ENCODE measurements around the gene CTDSPL.

The CTDSPL gene

DNA sequence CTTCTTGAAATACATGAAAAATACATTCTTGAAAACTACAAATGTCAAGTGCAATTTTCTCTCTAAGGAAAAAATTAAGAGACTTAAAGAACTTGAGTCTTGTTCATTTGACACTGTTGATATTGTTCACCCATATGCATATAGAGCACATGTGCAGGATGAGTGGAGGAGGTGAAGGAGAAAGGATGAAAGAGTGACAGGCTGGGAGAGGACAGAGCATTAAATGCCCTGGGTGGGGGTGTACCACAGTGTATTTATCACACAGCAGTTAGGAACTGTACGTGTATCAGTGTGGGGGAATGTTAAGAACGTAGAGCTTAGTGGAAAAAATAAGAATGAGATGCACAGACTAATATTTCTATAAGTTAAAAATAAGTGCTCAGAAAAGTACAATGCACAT is 45.7 kb downstream of the CTDSPL start:
- Mint-ChIP-seq H3K9me3 (no peaks in the 10 kb centered on the region), H3K4me1 (peaks cover 34% of the 10 kb centered on the region), H3K27me3 (peaks cover 7% of the 10 kb centered on the region), H3K27ac (no peak overlapping the region), H3K36me3 (ENCODE audit: low read depth) (no peaks in the 10 kb centered on the region), H3K4me3 (peak overlapping the region; percentile 3)
- ATAC-seq (no peak), DNase-seq (no peak)

DNA sequence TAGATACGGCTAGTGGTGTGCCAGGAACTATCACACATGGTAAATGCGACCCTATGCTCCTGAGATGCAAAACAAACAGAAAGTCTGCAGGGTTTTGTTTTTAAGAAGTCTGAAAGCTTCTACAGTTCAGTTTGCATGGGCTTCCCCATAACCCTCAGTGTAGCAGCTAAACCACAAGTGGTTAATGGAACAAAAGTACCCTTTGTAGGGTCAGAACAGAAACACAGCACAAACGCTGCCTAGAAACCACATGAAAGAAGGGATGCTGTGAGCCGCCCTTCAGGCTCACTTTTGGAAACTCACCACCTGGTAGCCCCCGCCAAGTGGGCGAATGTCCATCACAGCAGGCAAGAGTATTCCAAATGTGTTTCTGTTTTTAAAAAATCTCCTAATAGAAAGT is 46.2 kb downstream of the CTDSPL start:
- DNase-seq (peak; percentile 22), ATAC-seq (peak; percentile 88)
- H3K4me3 Mint-ChIP-seq = no peak overlapping the region
- no peaks in the 10 kb centered on the region for H3K36me3 Mint-ChIP-seq (ENCODE audit: low read depth)
- H3K9me3 Mint-ChIP-seq = no peaks in the 10 kb centered on the region
- no peak overlapping the region for H3K27ac Mint-ChIP-seq
- peaks cover 5% of the 10 kb centered on the region for H3K27me3 Mint-ChIP-seq
- peaks cover 30% of the 10 kb centered on the region for H3K4me1 Mint-ChIP-seq

DNA sequence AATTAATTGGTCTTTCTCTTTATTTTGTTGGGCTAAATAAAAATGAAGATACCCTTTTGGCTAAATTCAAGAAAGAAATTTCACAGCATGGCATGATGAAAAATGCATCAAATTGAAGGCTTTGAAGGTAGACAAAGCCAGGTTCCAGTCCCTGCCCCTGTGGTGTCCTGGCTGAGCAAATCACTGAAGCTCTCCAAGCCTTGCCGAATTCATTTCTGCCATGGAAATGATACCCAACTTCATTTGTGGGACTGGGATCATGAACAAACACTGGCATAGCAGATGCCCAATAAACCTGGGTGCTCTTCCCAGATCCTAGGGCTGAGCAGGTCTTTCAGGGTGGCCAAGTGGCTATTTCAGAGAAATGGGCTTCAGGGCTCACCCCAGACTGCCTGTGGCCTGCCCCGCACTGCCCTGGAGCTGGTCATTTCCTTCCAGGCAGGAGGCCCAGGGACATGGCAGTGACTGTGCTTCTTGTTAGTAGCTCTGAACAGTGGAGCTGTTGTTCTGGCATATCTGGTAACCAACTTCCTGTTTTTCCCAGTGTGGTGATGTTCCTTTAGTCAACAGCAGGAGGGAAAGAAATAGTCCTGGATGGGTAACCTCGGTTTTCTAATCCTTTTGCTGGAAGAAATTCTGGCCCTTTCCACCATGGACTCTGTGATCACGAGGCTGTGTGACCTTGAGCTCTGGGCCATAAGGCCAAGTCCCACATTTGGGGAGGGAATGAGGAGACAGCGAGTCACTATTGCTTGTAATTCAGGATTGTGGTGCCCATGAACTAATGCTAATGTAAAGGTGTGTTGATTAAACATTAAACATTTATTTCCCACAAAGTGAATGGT is 47.6 kb downstream of the CTDSPL start:
- no peak for ATAC-seq

DNA sequence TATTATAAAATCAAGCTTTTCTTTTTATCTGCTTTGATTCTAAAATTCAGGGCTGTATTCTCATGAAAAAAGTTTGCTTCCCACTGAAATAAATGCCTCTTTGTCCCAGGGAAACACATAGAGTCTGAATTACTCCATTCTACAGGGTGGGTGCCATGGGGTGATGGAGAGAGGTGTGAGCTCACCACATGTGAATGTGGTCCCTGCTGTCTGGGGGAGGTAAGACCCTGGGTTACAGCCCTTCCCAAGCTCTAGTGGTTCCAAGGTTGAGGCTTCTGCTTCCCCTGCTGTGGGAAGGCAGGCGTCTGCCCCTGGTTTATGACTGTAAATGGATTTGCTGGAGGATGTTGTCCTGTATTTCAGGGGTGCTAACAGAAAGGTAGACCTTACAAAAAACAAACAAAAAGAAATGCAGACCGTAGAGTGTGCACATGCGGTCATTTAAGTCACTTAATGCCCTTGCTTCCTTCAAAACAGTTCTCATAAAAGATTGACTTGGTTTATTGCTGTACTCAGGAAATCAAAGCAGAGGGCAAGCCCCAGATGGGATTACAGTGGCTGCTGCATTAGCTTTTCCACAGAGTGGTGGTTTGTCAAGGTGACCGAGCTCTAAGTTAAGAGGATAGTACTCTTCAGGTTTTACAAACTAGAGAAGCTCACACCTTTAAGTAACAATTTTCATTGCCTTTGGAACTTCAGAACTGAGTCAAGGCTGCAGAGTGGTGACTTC is 49.2 kb downstream of the CTDSPL start:
- H3K4me1 Mint-ChIP-seq = peaks cover 27% of the 10 kb centered on the region
- peaks cover 1% of the 10 kb centered on the region for H3K36me3 Mint-ChIP-seq (ENCODE audit: low read depth)
- ATAC-seq (no peak), DNase-seq (no peak)
- H3K27ac Mint-ChIP-seq = no peak overlapping the region
- no peaks in the 10 kb centered on the region for H3K27me3 Mint-ChIP-seq
- no peak overlapping the region for H3K4me3 Mint-ChIP-seq
- H3K9me3 Mint-ChIP-seq = no peaks in the 10 kb centered on the region

More for the DNA sequence above, 47.6 kb downstream of the CTDSPL start:
- no peaks in the 10 kb centered on the region for H3K9me3 Mint-ChIP-seq
- peaks cover 3% of the 10 kb centered on the region for H3K27me3 Mint-ChIP-seq
- H3K4me1 Mint-ChIP-seq = peaks cover 30% of the 10 kb centered on the region
- no peaks in the 10 kb centered on the region for H3K36me3 Mint-ChIP-seq (ENCODE audit: low read depth)
- H3K27ac Mint-ChIP-seq = no peak overlapping the region
- DNase-seq = no peak
- no peak overlapping the region for H3K4me3 Mint-ChIP-seq

DNA sequence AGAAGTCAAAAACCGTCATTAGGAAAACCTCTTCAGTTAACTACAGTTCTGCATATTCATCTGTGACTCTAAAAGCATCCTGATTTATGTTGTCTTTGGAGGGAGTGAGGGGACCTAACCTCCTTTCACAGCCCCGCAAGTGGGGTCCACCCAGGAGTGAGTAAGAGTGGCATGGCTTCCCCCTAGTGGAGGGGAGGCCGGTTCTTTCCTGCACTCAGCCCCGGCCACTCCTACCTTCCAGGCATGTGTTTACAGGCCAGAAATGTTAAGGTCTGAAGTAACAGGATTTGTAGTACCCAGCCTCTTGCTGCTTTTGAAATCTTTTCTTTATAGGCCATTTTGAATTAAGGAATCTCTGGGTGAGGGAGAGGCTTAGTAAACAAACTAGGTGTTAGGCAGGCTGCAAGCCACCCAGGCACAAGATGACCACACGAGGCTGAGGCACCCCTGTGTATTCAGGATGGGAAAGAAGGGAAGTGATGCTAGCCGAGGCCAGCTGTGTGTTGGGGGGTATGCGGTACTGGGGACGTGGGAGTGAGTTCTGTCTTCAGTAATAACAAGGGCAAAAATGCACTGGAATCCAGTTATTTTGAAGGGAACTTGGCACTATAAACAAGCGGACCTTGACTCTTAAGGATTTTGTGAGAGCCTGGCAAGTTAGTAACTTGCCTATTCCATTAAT is 50.5 kb downstream of the CTDSPL start:
- Mint-ChIP-seq H3K36me3 (ENCODE audit: low read depth) (peaks cover 1% of the 10 kb centered on the region), H3K9me3 (no peaks in the 10 kb centered on the region), H3K27me3 (no peaks in the 10 kb centered on the region), H3K4me3 (no peak overlapping the region), H3K27ac (no peak overlapping the region), H3K4me1 (peaks cover 13% of the 10 kb centered on the region)
- DNase-seq (no peak), ATAC-seq (no peak)

DNA sequence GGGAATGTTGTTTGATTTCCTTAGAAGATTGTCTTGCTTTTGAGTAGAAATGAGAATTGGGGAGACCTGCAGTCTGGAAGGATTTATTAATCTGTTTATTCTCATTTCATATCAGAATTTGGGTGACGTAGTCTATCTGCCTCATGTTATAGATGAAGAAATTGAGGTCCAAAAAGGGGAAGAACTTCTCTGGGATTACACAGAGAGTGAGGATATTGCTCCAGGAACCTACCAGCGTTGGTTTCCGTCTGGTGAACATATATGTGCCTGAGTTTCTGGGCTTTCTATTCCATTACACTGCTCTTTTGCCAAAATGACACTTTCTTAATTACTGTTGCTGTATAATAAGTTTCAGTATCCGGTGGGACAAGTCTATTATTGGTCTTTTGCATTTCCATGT is 51.8 kb downstream of the CTDSPL start:
- H3K9me3 Mint-ChIP-seq = no peaks in the 10 kb centered on the region
- no peak overlapping the region for H3K27ac Mint-ChIP-seq
- no peaks in the 10 kb centered on the region for H3K4me1 Mint-ChIP-seq
- ATAC-seq (no peak), DNase-seq (no peak)
- H3K36me3 Mint-ChIP-seq (ENCODE audit: low read depth) = peaks cover 1% of the 10 kb centered on the region
- no peaks in the 10 kb centered on the region for H3K27me3 Mint-ChIP-seq
- no peak overlapping the region for H3K4me3 Mint-ChIP-seq

DNA sequence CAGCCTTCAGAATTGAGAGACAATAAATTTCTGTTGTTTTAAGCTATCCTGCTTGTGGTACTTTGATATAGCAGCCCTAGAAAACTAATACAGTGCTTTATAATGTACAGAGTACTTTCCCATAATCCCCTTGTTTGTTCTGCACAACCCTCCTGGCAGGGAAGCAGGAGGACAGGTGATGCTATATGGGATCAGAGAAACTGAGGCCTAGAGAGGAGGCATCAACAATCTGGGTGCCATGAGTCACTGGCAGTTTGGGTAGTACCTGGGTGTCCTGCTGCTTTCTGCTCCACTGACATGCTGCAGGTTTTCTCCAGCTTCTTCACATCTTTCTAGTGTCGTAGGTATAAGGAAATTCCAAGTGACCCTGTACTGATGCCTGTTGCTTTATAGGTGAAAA is 55.0 kb downstream of the CTDSPL start:
- Mint-ChIP-seq H3K9me3 (no peaks in the 10 kb centered on the region), H3K4me1 (no peaks in the 10 kb centered on the region), H3K27me3 (no peaks in the 10 kb centered on the region), H3K4me3 (no peak overlapping the region), H3K27ac (no peak overlapping the region), H3K36me3 (ENCODE audit: low read depth) (peaks cover 1% of the 10 kb centered on the region)
- no peak for DNase-seq
- no peak for ATAC-seq

DNA sequence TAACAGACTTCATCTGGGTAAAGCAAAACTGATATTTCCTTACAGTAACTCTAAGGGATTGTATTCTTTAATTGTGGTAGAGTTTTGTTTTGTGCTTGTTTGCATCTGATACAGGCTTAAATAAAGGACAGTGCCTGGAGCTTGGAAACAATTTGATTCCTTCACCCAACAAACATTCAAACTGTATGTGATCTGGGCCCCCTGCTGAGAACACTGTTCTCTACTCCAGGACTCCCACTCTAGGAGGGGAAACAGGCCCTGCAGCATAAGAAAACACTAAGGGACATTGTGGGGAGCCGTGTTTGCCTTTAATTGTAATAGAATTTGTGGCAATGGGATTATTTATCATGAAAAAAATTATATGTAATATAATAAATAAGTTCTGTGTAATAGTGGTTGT is 56.9 kb downstream of the CTDSPL start:
- peaks cover 1% of the 10 kb centered on the region for H3K36me3 Mint-ChIP-seq (ENCODE audit: low read depth)
- no peaks in the 10 kb centered on the region for H3K9me3 Mint-ChIP-seq
- H3K4me1 Mint-ChIP-seq = no peaks in the 10 kb centered on the region
- H3K4me3 Mint-ChIP-seq = no peak overlapping the region
- no peak overlapping the region for H3K27ac Mint-ChIP-seq
- DNase-seq (no peak), ATAC-seq (no peak)
- no peaks in the 10 kb centered on the region for H3K27me3 Mint-ChIP-seq

DNA sequence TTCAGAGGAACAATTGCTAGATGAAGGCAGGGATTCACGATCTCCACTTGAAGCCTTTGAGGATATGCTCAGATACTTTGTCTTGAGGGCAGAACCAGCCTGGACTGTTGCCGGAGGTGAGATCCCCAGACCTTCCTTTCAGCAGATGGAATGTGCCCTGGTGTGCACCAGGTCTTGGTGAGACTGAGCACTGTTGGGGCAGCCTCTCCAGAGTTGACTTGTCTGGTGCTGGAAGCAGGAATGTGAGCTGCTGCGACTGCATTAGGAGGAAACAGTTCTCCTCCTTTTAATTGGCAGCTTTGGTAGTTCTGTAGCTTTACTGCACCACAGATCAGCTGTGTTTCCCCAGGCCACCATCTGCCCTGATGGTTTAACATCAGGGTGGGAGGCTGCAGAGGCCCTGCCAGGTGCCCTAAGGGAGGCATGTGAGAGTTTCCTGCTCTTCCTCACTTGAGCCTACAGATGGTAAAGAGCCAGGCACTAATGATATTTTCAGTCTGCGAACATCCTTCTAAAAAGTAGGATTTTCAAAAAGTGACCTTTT is 58.5 kb downstream of the CTDSPL start:
- H3K36me3 Mint-ChIP-seq (ENCODE audit: low read depth) = no peaks in the 10 kb centered on the region
- no peak overlapping the region for H3K4me3 Mint-ChIP-seq
- DNase-seq = no peak
- no peak overlapping the region for H3K27ac Mint-ChIP-seq
- no peak for ATAC-seq
- no peaks in the 10 kb centered on the region for H3K9me3 Mint-ChIP-seq
- no peaks in the 10 kb centered on the region for H3K27me3 Mint-ChIP-seq
- no peaks in the 10 kb centered on the region for H3K4me1 Mint-ChIP-seq

DNA sequence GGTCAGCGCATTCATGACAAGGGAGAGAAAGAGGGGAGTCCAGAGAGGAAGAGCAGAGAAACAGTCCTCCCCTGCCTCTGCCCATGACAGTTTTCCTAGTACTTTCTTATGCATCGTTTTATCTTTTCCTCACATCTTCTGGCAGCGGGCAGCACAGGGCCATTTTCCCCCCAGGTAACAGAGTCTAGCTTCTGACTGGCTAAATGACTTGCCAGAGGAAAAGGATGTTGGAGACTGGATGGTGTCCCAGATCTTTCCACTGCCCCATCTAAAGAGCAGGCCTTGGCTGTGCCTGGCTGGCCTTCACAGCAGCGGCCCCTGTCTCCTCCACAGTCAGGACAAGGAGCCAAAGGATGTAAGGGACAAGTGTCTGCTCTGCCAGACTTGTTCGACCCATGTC is 59.3 kb downstream of the CTDSPL start:
- no peaks in the 10 kb centered on the region for H3K36me3 Mint-ChIP-seq (ENCODE audit: low read depth)
- H3K27me3 Mint-ChIP-seq = no peaks in the 10 kb centered on the region
- no peak for DNase-seq
- no peak for ATAC-seq
- no peaks in the 10 kb centered on the region for H3K9me3 Mint-ChIP-seq
- H3K4me1 Mint-ChIP-seq = no peaks in the 10 kb centered on the region
- no peak overlapping the region for H3K4me3 Mint-ChIP-seq
- no peak overlapping the region for H3K27ac Mint-ChIP-seq

DNA sequence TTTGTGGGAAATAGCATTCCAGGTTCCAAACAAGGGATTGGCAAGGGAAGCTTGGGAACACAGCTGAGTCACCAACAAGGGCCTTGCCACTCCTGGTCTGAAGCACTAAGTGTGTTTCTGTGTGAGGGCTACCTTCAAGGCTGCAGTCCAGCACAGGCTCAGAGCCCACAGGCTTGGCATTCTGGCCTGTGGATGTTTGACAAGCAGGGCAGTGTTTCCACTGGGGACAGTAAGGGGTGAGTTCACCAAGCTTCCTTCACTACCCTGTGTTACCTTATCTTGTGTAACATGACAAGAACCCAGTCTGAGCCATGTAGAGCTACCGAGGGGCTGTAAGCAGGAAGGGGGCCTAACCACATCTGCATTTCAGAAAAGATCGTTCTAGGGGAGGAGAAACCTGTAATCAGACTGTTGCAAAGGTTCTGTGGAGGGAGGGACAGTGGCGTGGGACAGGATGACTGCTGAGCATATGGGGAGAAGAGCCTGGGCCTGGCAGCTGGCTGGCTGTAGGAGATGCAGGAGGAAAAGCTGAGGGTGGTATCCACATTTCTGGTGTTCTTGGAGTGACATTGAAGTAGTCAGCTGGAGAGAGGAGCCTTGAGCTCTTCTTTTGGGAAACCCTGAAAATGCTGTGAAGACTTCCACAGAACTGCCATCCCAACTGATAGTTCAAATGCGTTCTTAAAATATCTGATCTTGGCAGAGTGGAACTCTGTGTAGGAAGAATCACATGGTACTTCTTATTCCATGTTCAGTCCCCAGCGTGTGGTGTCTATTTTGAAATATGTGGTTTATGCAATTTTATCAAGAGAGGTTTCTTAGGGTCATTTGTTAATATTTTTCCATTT is 61.3 kb downstream of the CTDSPL start:
- H3K27ac Mint-ChIP-seq = no peak overlapping the region
- DNase-seq (no peak), ATAC-seq (peak; percentile 20)
- H3K4me3 Mint-ChIP-seq = no peak overlapping the region
- H3K9me3 Mint-ChIP-seq = no peaks in the 10 kb centered on the region
- no peaks in the 10 kb centered on the region for H3K27me3 Mint-ChIP-seq
- no peaks in the 10 kb centered on the region for H3K36me3 Mint-ChIP-seq (ENCODE audit: low read depth)
- H3K4me1 Mint-ChIP-seq = no peaks in the 10 kb centered on the region

DNA sequence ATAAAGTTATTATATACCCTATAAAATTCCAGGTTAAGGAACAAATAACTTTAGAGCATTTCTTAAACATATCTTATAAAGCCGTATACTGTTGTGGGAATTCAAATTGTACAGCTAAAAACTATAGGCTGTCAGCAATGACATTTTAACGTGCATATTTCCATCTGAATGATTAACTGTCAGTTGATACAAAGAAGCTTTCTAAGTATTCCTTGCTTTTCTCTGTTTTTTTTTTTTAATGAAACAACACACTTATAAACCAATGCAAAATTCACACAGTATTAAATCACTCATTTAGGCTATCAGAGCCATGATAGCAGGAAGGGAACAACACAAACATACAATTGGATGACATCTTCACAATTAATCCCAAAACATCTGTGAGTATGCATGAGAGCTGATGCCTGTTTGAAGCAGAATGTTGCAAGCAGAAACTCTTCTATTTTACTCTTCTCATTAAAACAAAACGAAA is 61.9 kb downstream of the CTDSPL start:
- ATAC-seq (no peak), DNase-seq (no peak)
- Mint-ChIP-seq H3K9me3 (no peaks in the 10 kb centered on the region), H3K27me3 (no peaks in the 10 kb centered on the region), H3K27ac (no peak overlapping the region), H3K4me3 (no peak overlapping the region), H3K36me3 (ENCODE audit: low read depth) (no peaks in the 10 kb centered on the region), H3K4me1 (no peaks in the 10 kb centered on the region)

DNA sequence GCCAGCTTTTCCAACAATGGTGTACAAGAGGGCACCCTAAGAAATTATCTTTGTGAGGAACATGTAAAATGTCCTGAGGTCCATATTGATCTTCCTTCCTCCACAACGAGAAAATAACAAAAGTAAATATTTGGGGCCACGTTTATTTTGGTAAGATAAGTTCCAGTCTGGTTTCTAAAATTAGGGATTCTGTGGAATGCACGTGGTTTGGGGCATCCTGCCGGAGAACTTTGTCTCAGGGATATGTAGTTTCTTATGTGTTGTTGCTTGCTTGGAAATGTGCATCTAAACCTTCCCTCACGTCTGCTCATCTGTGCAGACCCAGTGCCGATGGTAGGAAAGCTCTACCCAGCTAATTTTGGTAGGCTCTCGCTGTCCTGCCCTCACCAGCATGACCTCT is 62.8 kb downstream of the CTDSPL start:
- no peaks in the 10 kb centered on the region for H3K9me3 Mint-ChIP-seq
- H3K4me3 Mint-ChIP-seq = no peak overlapping the region
- ATAC-seq (no peak), DNase-seq (no peak)
- H3K36me3 Mint-ChIP-seq (ENCODE audit: low read depth) = no peaks in the 10 kb centered on the region
- H3K27me3 Mint-ChIP-seq = no peaks in the 10 kb centered on the region
- no peak overlapping the region for H3K27ac Mint-ChIP-seq
- H3K4me1 Mint-ChIP-seq = no peaks in the 10 kb centered on the region

DNA sequence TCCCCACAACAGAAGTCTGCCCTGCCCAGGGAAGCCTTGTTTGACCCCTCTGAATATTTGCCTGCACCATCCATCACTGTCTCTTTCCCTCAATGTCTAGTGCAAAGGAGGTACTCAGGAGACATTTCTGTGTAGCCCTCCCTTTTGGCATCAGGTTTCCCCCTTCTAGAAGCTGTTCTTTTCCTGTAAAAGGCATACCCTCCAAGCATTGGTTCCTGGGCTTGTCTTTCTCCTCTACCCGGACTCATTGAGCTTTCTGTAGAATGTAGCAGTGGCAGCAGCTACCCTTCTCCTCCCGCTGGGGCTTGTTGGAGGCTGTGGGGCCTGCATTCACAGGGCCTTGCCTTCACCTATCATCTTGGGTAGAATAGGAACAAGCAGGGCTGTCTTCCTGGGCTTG is 63.5 kb downstream of the CTDSPL start:
- no peak for ATAC-seq
- H3K27me3 Mint-ChIP-seq = no peaks in the 10 kb centered on the region

More for the DNA sequence above, 63.5 kb downstream of the CTDSPL start:
- no peak for DNase-seq
- Mint-ChIP-seq H3K27ac (no peak overlapping the region), H3K4me1 (no peaks in the 10 kb centered on the region), H3K4me3 (no peak overlapping the region), H3K36me3 (ENCODE audit: low read depth) (no peaks in the 10 kb centered on the region), H3K9me3 (no peaks in the 10 kb centered on the region)

All from activated naive CD8-positive, alpha-beta T cell treated with anti-CD3 and anti-CD28 coated beads, Interleukin-2, amount 50 U/mL, for 24 hours (primary cell).